ENCODE measurements around the gene SLC16A10.

- TF ChIP-seq CTCF (IDR thresholded peaks at IDR 0.05) (no peak), POLR2A (IDR thresholded peaks at IDR 0.05) (no peak)
These were observed 111.5 kb downstream of the SLC16A10 start for GRCh38 chr6:111198841-111199240.

Measured in lower leg skin (tissue), 3 donors.